Measurements from ENCODE around the gene MTX1.
"Not testable (repeated sequence)": the region's sequence is repeated elsewhere in the genome, so short reads cannot be mapped to it uniquely, and the experiment has no call there.

MTX1 gene

GRCh38 chr1:155241841-155242264 is 33.4 kb downstream of the MTX1 start:
- peak; percentile 82 to 86 for DNase-seq

- DNase-seq, result no peak
Observed at GRCh38 chr1:155242805-155243358, 34.4 kb downstream of the MTX1 start.

- peak; percentile 95 for DNase-seq
Observed at GRCh38 chr1:155244368-155245162, 36.1 kb downstream of the MTX1 start.

GRCh38 chr1:155245163-155245524 is 36.6 kb downstream of the MTX1 start:
- DNase-seq, result no peak

GRCh38 chr1:155246796-155247195 is 38.3 kb downstream of the MTX1 start:
- not testable (repeated sequence) for DNase-seq

GRCh38 chr1:155247667-155248553 is 39.4 kb downstream of the MTX1 start:
- no peak for DNase-seq

- DNase-seq, result no peak
Observed at GRCh38 chr1:155250246-155250632, 41.7 kb downstream of the MTX1 start.

GRCh38 chr1:155250633-155251449 is 42.3 kb downstream of the MTX1 start:
- DNase-seq, result peak; percentile 81 to 98

GRCh38 chr1:155251566-155251965 is 43.1 kb downstream of the MTX1 start:
- DNase-seq, result no peak

- no peak for DNase-seq
Observed at GRCh38 chr1:155253208-155253607, 44.7 kb downstream of the MTX1 start.

GRCh38 chr1:155253797-155254196 is 45.3 kb downstream of the MTX1 start:
- no peak for DNase-seq

- DNase-seq, result no peak
Observed at GRCh38 chr1:155254228-155254713, 45.8 kb downstream of the MTX1 start.

- no peak for DNase-seq
Observed at GRCh38 chr1:155254714-155255242, 46.3 kb downstream of the MTX1 start.

- peak; percentile 55 to 73 for DNase-seq
Observed at GRCh38 chr1:155255243-155256007, 46.9 kb downstream of the MTX1 start, which contains the start of gene ENTREP3. TSS of gene ENTREP3 (minus strand) at chr1:155255483. CDS start at chr1:155254877, 606 bp downstream.

- DNase-seq, result no peak
Observed at GRCh38 chr1:155256058-155256852, 47.8 kb downstream of the MTX1 start.

- no peak for DNase-seq
Observed at GRCh38 chr1:155260276-155260675, 51.8 kb downstream of the MTX1 start.

- DNase-seq, result peak; percentile 25
Observed at GRCh38 chr1:155261493-155261851, 53.0 kb downstream of the MTX1 start.

GRCh38 chr1:155261852-155262673 is 53.6 kb downstream of the MTX1 start, which contains the start of gene SCAMP3:
TSS of gene SCAMP3 (minus strand) at chr1:155262360. CDS start at chr1:155262151, 209 bp downstream.
- peak; percentile 98 for DNase-seq

- no peak for DNase-seq
Observed at GRCh38 chr1:155263067-155263466, 54.6 kb downstream of the MTX1 start.
